Heart left ventricle (tissue), 13 donors: ENCODE measurements around the gene TMEM178B.

Experiments
- POLR2A ChIP-seq, 2 donors: fragments of 450-650 bp; IDR thresholded peaks; one replicate each; pipeline ENCODE4 v1.6.1; 2017; ENCODE audit warnings: antibody characterized with exemption in 2 of 2, mild to moderate bottlenecking in 2 of 2, moderate library complexity in 2 of 2
- TF ChIP-seq, protein P1 (sequence below), 12 donors: fragments of 200-600 bp; sonication (generic) in 4 of 12; IDR thresholded peaks; one replicate each; pipeline versions ENCODE4 v1.5.0 to v1.8.0; 2018 to 2022; ENCODE audit warnings: antibody characterized with exemption in 12 of 12, mild to moderate bottlenecking in 5 of 12
- donor health status: ischemic (EF 13 %, LVEDD 7.1; RV severe dilation, severe dysfunction).
- donor health status: DM: no; HTN: yes; CAD: no.
- donor health status: DM: no; HTN: no; CAD: no.
- donor health status: ischemic (EF 25% LVEDD 6.9; RV normal size, moderate dysfunction).
- donor health status: ischemic (EF 25% LVEDD 5.7; RV mildly dilated, moderate dysfunction).
- donor health status: ischemic (EF 35%, LVEDD 5.7; RV mildly dilated, moderate dysfunction).
- donor health status: nonischemic (EF 11% LVEDD 7.7; RV severe dilation, severe dysfunction).
- donor health status: DM: yes; HTN: yes; CAD: no.
- donor health status: PGD.
- donor health status: ischemic (EF 29% LVEDD 5.4; RV normal size, mild dysfunction).
- donor health status: nonischemic (EF 23%, LVEDD 6.1; RV moderate dilation, normal function).

GRCh38 chr7:141452911-141453310, 379.0 kb downstream of the TMEM178B start:
- TF ChIP-seq, protein P1, sequence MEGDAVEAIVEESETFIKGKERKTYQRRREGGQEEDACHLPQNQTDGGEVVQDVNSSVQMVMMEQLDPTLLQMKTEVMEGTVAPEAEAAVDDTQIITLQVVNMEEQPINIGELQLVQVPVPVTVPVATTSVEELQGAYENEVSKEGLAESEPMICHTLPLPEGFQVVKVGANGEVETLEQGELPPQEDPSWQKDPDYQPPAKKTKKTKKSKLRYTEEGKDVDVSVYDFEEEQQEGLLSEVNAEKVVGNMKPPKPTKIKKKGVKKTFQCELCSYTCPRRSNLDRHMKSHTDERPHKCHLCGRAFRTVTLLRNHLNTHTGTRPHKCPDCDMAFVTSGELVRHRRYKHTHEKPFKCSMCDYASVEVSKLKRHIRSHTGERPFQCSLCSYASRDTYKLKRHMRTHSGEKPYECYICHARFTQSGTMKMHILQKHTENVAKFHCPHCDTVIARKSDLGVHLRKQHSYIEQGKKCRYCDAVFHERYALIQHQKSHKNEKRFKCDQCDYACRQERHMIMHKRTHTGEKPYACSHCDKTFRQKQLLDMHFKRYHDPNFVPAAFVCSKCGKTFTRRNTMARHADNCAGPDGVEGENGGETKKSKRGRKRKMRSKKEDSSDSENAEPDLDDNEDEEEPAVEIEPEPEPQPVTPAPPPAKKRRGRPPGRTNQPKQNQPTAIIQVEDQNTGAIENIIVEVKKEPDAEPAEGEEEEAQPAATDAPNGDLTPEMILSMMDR (IDR thresholded peaks at IDR 0.05): no peak
- no peak for TF ChIP-seq POLR2A (IDR thresholded peaks at IDR 0.05)
